Measurements from ENCODE around the gene SEPTIN11.

SEPTIN11 gene

DNA sequence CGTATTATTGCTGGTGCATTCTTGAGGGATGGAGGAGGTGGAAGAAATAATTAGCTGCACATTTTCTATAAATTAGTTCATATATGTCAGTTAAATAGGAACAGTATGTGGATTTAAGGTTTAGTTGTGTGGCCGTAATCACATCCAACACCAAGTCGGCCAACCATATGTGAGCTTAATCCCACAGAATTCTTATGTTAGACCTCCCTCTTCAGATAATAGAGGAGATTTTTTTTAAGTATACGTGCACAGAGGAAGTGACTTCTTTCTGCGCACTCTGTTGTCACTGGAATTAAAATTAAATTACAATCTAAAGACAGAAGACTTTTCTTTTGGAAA, 2.1 kb downstream of the SEPTIN11 start:
- no peak for DNase-seq (ENCODE audit: low read depth)
- TF ChIP-seq, protein P1, sequence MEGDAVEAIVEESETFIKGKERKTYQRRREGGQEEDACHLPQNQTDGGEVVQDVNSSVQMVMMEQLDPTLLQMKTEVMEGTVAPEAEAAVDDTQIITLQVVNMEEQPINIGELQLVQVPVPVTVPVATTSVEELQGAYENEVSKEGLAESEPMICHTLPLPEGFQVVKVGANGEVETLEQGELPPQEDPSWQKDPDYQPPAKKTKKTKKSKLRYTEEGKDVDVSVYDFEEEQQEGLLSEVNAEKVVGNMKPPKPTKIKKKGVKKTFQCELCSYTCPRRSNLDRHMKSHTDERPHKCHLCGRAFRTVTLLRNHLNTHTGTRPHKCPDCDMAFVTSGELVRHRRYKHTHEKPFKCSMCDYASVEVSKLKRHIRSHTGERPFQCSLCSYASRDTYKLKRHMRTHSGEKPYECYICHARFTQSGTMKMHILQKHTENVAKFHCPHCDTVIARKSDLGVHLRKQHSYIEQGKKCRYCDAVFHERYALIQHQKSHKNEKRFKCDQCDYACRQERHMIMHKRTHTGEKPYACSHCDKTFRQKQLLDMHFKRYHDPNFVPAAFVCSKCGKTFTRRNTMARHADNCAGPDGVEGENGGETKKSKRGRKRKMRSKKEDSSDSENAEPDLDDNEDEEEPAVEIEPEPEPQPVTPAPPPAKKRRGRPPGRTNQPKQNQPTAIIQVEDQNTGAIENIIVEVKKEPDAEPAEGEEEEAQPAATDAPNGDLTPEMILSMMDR (IDR thresholded peaks at IDR 0.05; ENCODE audit: low read depth, low read length, missing control alignments) = no peak
- H3K4me3 ChIP-seq (ENCODE audit: low read depth, low read length) = peak overlapping the region; percentile 96; the same call in 1 of the 2 replicates

DNA sequence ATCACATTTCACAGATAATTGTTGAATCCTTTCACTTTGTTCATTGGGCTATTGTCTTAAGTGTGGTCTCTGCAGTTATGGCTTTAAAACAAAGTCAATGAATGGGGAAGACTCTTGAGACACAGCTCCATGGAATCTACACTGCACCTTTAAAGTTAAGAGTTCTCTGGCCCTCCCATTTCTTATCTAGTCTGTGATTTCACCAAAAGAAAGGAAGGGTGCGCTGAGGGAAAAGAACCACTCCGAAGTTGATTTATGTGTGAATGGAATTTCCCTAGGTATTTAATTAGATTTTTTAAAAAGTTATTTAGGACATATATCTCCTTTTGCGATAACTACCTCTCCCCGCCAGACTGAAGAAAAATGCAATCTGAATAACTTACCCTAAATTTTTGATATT, 2.5 kb downstream of the SEPTIN11 start:
- no peak overlapping the region for H3K4me3 ChIP-seq (ENCODE audit: low read depth, low read length)
- TF ChIP-seq, protein P1 (IDR thresholded peaks at IDR 0.05; ENCODE audit: low read depth, low read length, missing control alignments) = no peak
- DNase-seq (ENCODE audit: low read depth) = no peak

DNA sequence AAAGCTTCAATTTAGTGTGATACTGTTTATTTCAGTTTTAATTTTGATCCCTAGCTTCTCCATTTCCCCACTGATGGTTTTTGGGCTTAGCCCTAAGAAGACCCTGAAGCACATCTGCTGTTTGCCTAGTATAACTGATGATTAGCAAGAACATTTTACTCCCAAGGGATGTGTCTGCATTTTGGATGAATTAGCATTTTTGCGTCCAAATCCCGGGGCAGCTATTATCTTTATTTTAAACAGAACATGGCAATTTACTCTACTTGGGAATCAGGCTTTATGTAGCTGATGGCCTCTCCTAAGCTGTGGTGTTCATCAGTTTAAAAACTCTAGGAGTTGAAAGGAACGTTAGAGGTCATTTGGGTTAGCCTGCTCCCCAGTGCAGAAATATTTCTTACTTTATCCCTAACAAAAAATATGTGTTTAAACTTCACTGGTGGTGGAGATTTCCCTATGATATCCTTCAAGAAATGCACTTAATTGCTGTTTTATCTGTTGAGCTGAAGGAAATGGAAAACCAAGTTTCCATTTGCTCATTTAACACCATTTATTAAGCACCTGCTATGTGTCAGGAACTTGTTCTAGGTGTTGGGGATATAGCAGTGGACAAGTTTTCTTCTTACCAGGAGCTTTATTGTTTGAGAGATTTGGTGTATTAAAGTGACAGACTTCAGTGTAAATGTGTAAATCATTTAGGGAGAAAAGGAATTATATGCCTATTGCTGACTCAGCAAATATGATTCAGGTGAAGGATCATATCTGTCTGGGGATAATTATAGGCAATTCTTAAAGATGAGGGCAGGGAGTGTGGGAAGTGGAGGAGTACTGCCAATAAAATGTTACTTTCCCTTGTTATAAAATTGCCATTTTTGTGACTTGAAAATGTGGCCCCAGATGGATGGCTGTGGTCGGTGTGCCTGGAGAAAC, 3.4 kb downstream of the SEPTIN11 start:
- DNase-seq (ENCODE audit: low read depth) = no peak
- H3K4me3 ChIP-seq (ENCODE audit: low read depth, low read length) = no peak overlapping the region
- TF ChIP-seq, protein P1 (IDR thresholded peaks at IDR 0.05; ENCODE audit: low read depth, low read length, missing control alignments) = no peak

DNA sequence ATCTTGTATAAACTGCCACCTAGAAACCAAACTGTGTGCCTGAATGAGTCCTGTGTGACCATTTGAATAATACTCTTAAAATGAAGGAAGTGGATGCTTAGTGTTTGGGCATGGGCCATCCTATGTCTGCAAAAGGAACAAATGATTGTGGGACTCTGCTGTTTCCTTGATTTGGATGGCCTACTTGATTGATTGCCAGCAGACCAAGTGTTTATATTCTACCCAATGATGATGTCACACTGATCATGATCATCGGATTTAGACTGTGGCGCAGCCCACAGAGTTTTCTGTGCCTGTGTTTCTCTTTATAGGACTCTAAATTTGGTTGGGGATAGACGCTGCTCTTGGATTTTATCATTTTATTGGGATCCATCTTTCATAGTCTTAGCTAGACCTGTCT, 4.4 kb downstream of the SEPTIN11 start:
- no peak overlapping the region for H3K4me3 ChIP-seq (ENCODE audit: low read depth, low read length)
- no peak for DNase-seq (ENCODE audit: low read depth)
- TF ChIP-seq, protein P1 (IDR thresholded peaks at IDR 0.05; ENCODE audit: low read depth, low read length, missing control alignments) = no peak

DNA sequence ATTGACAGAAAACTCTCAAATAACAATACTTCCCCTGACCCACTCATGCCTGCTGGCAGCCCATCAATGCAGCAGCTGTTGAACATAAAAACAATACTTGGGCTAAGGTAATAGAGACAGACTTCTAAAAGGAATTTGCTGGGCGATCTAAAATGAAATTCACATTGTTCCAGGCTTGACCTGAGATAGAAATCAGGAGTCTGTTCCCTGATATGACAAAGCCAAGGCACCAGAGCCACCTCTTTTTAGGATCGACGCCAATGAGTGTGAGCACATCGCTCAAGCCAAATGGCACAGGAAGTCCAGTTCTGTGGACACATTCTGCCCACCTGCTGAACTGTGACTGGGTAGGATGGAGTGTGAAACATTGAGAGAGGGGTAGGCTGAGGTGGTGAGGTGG, 4.9 kb downstream of the SEPTIN11 start:
- no peak for DNase-seq (ENCODE audit: low read depth)
- H3K4me3 ChIP-seq (ENCODE audit: low read depth, low read length) = no peak overlapping the region
- TF ChIP-seq, protein P1 (IDR thresholded peaks at IDR 0.05; ENCODE audit: low read depth, low read length, missing control alignments) = no peak

DNA sequence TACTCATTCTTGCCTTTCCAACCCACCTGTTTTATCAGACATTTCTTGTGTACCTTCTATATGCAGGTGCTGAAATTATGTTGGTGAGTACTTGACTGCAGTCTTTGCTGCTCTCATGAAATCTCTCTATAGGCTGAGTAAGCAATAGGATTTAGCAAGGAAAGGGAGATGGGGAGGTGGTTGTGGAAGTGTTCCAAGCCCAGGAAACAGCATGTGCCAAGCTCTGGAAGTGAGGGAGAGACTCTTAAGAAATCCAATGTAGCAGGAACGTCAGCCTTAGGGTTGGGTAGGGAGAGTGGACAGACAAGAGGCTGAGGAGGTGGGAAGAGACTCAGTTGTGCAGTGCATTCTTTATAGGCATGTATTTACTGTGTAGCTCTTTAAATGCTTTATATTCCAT, 5.6 kb downstream of the SEPTIN11 start:
- DNase-seq (ENCODE audit: low read depth) = no peak
- TF ChIP-seq, protein P1 (IDR thresholded peaks at IDR 0.05; ENCODE audit: low read depth, low read length, missing control alignments) = no peak

More for the DNA sequence above, 5.6 kb downstream of the SEPTIN11 start:
- H3K4me3 ChIP-seq (ENCODE audit: low read depth, low read length) = no peak overlapping the region

Data from GM12864 (cell line).